Measurements from ENCODE around the gene DDX10. TPM values are rescaled to one million over a fixed set of nuclear protein-coding genes. Genes with fewer than 3 reads are reported as not detected.

The DDX10 gene
- polyA plus RNA-seq, 1 donor (not counting 4 experiments of a cell fraction or from before 2014, with no cell fraction given): 32.3 TPM

GRCh38 chr11:108943853-108944252 lies 279.0 kb downstream of the DDX10 start:
- no peaks in the 10 kb centered on the region for H3K79me2 ChIP-seq (ENCODE audit: control insufficient read depth, insufficient read depth, low read length)
- dilution Hi-C loops (cut with MboI; ENCODE audit: extremely low pct_ligation_motif_present, low sequenced_read_pairs): no loop called here
- no peak for DNase-seq (ENCODE audit: low read depth, low spot score)
- H3K27me3 ChIP-seq (ENCODE audit: control insufficient read depth, extremely low read depth, insufficient read depth, low read length): no peaks in the 10 kb centered on the region
- H3K4me1 ChIP-seq (ENCODE audit: control insufficient read depth, extremely low read depth, insufficient read depth, low read length): peaks cover 12% of the 10 kb centered on the region
- TF ChIP-seq EZH2 (IDR thresholded peaks at IDR 0.05; ENCODE audit: low read length) (no peak), CTCF (optimal IDR thresholded peaks at IDR 0.05 in 1 of 3, IDR thresholded peaks at IDR 0.05 in 1 of 3, conservative IDR thresholded peaks at IDR 0.05 in 1 of 3; ENCODE audit: extremely low read depth in 1 of 3, insufficient read depth in 2 of 3, low read length in 3 of 3) (no peak)
- no peak for FAIRE-seq
- H3K4me3 ChIP-seq (ENCODE audit: control insufficient read depth in 2 of 3, extremely low read depth in 1 of 3, insufficient read depth in 2 of 3, low read depth in 1 of 3, low read length in 3 of 3): no peak overlapping the region
- H3K27ac ChIP-seq (ENCODE audit: control insufficient read depth, insufficient read depth, low read length): no peak overlapping the region
- no peaks in the 10 kb centered on the region for H3K9me1 ChIP-seq (ENCODE audit: control insufficient read depth, extremely low read depth, insufficient read depth, low read length)
- peaks cover 1 to 7% of the 10 kb centered on the region in 2 experiments for H3K36me3 ChIP-seq (ENCODE audit: control insufficient read depth in 2 of 2, extremely low read depth in 1 of 2, insufficient read depth in 2 of 2, low read length in 2 of 2)
- no peaks in the 10 kb centered on the region for H4K20me1 ChIP-seq (ENCODE audit: control insufficient read depth, extremely low read depth, insufficient read depth, low read length)
- no peak overlapping the region for H2AFZ ChIP-seq (ENCODE audit: control insufficient read depth, low read length)
- no peaks in the 10 kb centered on the region for H3K9me3 ChIP-seq (ENCODE audit: control insufficient read depth, low read depth, low read length)
- no peak overlapping the region for H3K4me2 ChIP-seq (ENCODE audit: control insufficient read depth, extremely low read depth, insufficient read depth, low read depth, low read length)
- no peak overlapping the region for H3K9ac ChIP-seq (ENCODE audit: control insufficient read depth, extremely low read depth, insufficient read depth, low read length)

- H3K9me3 ChIP-seq (ENCODE audit: control insufficient read depth, low read depth, low read length): no peaks in the 10 kb centered on the region
- H3K4me2 ChIP-seq (ENCODE audit: control insufficient read depth, extremely low read depth, insufficient read depth, low read depth, low read length): no peak overlapping the region
- no peak overlapping the region for H3K4me3 ChIP-seq (ENCODE audit: control insufficient read depth in 2 of 3, extremely low read depth in 1 of 3, insufficient read depth in 2 of 3, low read depth in 1 of 3, low read length in 3 of 3)
- dilution Hi-C loops (cut with MboI; ENCODE audit: extremely low pct_ligation_motif_present, low sequenced_read_pairs): no loop called here
- no peak overlapping the region for H3K27ac ChIP-seq (ENCODE audit: control insufficient read depth, insufficient read depth, low read length)
- no peaks in the 10 kb centered on the region for H4K20me1 ChIP-seq (ENCODE audit: control insufficient read depth, extremely low read depth, insufficient read depth, low read length)
- H3K4me1 ChIP-seq (ENCODE audit: control insufficient read depth, extremely low read depth, insufficient read depth, low read length): peaks cover 12% of the 10 kb centered on the region
- no peak for DNase-seq (ENCODE audit: low read depth, low spot score)
- H3K27me3 ChIP-seq (ENCODE audit: control insufficient read depth, extremely low read depth, insufficient read depth, low read length): no peaks in the 10 kb centered on the region
- no peak overlapping the region for H2AFZ ChIP-seq (ENCODE audit: control insufficient read depth, low read length)
- H3K79me2 ChIP-seq (ENCODE audit: control insufficient read depth, insufficient read depth, low read length): no peaks in the 10 kb centered on the region
- H3K9ac ChIP-seq (ENCODE audit: control insufficient read depth, extremely low read depth, insufficient read depth, low read length): no peak overlapping the region
- TF ChIP-seq CTCF (optimal IDR thresholded peaks at IDR 0.05 in 1 of 3, IDR thresholded peaks at IDR 0.05 in 1 of 3, conservative IDR thresholded peaks at IDR 0.05 in 1 of 3; ENCODE audit: extremely low read depth in 1 of 3, insufficient read depth in 2 of 3, low read length in 3 of 3) (no peak), EZH2 (IDR thresholded peaks at IDR 0.05; ENCODE audit: low read length) (no peak)
- no peak for FAIRE-seq
- H3K9me1 ChIP-seq (ENCODE audit: control insufficient read depth, extremely low read depth, insufficient read depth, low read length): no peaks in the 10 kb centered on the region
- H3K36me3 ChIP-seq (ENCODE audit: control insufficient read depth in 2 of 2, extremely low read depth in 1 of 2, insufficient read depth in 2 of 2, low read length in 2 of 2): peaks cover 1 to 7% of the 10 kb centered on the region in 2 experiments
These were observed 279.8 kb downstream of the DDX10 start for GRCh38 chr11:108944471-108945178.
